Body of pancreas (tissue), 4 donors: Measurements from ENCODE around the gene DNAH2. TPM values are rescaled to one million over a fixed set of nuclear protein-coding genes. Genes with fewer than 3 reads are reported as not detected.

Experiments
- ATAC-seq: fragments of 150-250 bp; one replicate; pipeline ENCODE4 v1.9.1; 2016
- DNase-seq, 4 donors: peaks; one replicate each; pipeline ENCODE4 v3.0.0-alpha.2; 2019
- H3K27ac ChIP-seq, 4 donors: fragments of 200-600 bp; sonication (generic); 1 replicate in 3 of 4; 2 replicates in 1 of 4; pipeline versions ENCODE4 v1.5.1 to v1.6.1; 2016 to 2019; ENCODE audit warnings: mild to moderate bottlenecking in 1 of 4, mixed read lengths in 1 of 4, moderate library complexity in 1 of 4
- H3K27me3 ChIP-seq, 2 donors: fragments of 200-600 bp; sonication (generic); one replicate each; pipeline ENCODE4 v1.6.0; 2016; ENCODE audit warnings: mild to moderate bottlenecking in 1 of 2
- H3K36me3 ChIP-seq, 2 donors: fragments of 200-600 bp; sonication (generic); replicated peaks in 1 of 2; 2 replicates each; pipeline ENCODE4 v1.5.1; 2016; ENCODE audit warnings: low read depth in 2 of 2; ENCODE audit not compliant: insufficient read depth in 1 of 2
- H3K4me1 ChIP-seq: fragments of 200-600 bp; sonication (generic); one replicate; pipeline ENCODE4 v1.6.0; 2016
- H3K4me3 ChIP-seq, 2 donors: fragments of 200-600 bp; sonication (generic); 1 replicate in 1 of 2; 2 replicates in 1 of 2; pipeline ENCODE4 v1.5.1; 2016 to 2019
- H3K9me3 ChIP-seq, 3 donors: fragments of 200-600 bp; sonication (generic); 1 replicate in 2 of 3; 2 replicates in 1 of 3; pipeline ENCODE4 v1.5.1; 2016
- POLR2A ChIP-seq, 3 donors: fragments of 450-650 bp; IDR thresholded peaks; one replicate each; pipeline ENCODE4 v1.6.1; 2016; ENCODE audit warnings: antibody characterized with exemption in 3 of 3, mild to moderate bottlenecking in 2 of 3
- WGBS, 2 donors: methylation state at CpG; one replicate each; pipeline ENCODE4 v1.1.5; 2017; 5-methylcytosine and 5-hydroxymethylcytosine counted together
- intact Hi-C: fragments of 100-400 bp; cut with DNase I; formaldehyde crosslinking; loops from one replicate; pipeline ENCODE4 v1.15.1; 2023
- total RNA-seq, 2 donors: library from RNA; depleted of rRNA; stranded (reverse); fragments of >200 nt; gene quantifications; one replicate each; pipeline ENCODE4 v1.1.0, GENCODE V29; 2016
- TF ChIP-seq, protein P1 (sequence below), 7 experiments: fragments of 450-650 bp in 4 of 7; fragments of 200-600 bp in 3 of 7; sonication (generic) in 3 of 7; IDR thresholded peaks; one replicate each; pipeline ENCODE4 v1.5.1; 2016 to 2019; ENCODE audit warnings: antibody characterized with exemption in 7 of 7

The DNAH2 gene
- total RNA-seq, 2 donors from 2014 or later: 0.26 to 0.66 TPM

DNA sequence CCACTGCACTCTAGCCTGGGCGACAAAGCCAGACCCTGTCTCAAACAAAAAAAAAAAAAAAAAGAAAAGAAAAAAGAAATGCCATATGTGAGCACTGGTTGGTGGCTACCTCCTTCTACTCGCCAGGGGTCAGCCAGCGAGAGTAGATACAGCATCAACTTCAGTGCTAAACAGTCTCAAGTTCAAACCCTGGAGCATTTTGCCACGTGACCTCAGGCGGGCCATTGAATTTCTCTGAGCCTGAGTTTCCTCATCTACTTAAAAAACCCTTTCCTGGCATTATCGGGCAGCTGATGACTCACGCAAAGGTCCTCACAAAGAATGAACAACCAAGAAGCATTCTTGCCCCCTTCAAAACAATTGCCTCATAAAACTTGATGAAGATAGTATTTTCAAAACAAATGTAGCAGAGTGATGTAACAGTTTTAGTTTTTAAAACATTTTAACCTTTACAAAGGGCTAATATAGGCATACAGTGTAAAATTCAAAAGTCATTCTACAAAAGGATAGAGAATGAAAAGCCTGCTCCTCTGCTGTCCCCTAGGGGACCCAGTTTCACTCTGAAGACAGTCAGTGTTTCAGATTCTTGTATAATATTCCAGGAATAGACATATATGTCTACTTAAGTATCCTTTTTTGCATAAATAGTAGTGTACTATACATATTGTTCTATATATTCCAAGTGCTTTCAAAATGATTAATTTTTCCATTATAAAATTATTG, 28.4 kb downstream of the DNAH2 start:
- intact Hi-C loops: loop anchor here (5.0 kb wide), 1 partner anchor 236 kb away; no protein-coding TSS in a partner anchor
- H3K36me3 ChIP-seq: no peaks in the 10 kb centered on the region
- H3K27me3 ChIP-seq: peaks cover 0 to 4% of the 10 kb centered on the region in 2 donors
- H3K4me1 ChIP-seq: no peaks in the 10 kb centered on the region
- no peaks in the 10 kb centered on the region for H3K9me3 ChIP-seq
- no peak overlapping the region for H3K27ac ChIP-seq
- H3K4me3 ChIP-seq: no peak overlapping the region
- ATAC-seq: no peak
- peak in 1 of 4 donors; percentile 15 for DNase-seq
- WGBS, 2 donors: 74 to 78% methylated on average over 7 of the region's 7 CpGs
- TF ChIP-seq, protein P1, sequence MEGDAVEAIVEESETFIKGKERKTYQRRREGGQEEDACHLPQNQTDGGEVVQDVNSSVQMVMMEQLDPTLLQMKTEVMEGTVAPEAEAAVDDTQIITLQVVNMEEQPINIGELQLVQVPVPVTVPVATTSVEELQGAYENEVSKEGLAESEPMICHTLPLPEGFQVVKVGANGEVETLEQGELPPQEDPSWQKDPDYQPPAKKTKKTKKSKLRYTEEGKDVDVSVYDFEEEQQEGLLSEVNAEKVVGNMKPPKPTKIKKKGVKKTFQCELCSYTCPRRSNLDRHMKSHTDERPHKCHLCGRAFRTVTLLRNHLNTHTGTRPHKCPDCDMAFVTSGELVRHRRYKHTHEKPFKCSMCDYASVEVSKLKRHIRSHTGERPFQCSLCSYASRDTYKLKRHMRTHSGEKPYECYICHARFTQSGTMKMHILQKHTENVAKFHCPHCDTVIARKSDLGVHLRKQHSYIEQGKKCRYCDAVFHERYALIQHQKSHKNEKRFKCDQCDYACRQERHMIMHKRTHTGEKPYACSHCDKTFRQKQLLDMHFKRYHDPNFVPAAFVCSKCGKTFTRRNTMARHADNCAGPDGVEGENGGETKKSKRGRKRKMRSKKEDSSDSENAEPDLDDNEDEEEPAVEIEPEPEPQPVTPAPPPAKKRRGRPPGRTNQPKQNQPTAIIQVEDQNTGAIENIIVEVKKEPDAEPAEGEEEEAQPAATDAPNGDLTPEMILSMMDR (IDR thresholded peaks at IDR 0.05): no peak
- no peak for TF ChIP-seq POLR2A (IDR thresholded peaks at IDR 0.05)

DNA sequence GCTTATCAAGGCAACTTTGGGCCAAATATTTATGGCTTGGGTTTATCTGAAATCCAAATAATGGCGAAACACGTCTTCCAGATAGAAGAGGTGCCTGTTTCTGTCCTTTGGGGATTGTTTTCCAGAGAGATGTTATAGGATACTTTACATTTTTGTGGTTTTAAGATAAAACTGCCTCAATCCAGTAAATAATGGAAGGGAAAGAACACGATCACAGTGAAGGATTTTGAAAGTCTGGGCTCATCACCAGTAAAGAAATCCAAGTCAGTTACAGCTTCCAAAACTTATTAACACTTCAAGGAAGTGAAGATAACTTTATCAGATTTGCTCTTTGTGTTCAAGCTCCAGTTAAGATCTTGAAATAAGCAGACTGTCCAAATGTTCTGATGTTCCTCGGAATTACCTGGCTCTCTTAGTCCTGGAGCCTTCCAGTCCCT, 30.1 kb downstream of the DNAH2 start:
- intact Hi-C loops: loop anchor here (5.0 kb wide), 1 partner anchor 235 kb away; no protein-coding TSS in a partner anchor
- Histone ChIP-seq H3K36me3 (no peaks in the 10 kb centered on the region), H3K4me3 (no peak overlapping the region), H3K9me3 (no peaks in the 10 kb centered on the region), H3K27ac (no peak overlapping the region), H3K4me1 (no peaks in the 10 kb centered on the region), H3K27me3 (no peaks in the 10 kb centered on the region)
- TF ChIP-seq POLR2A (IDR thresholded peaks at IDR 0.05): no peak
- TF ChIP-seq, protein P1 (IDR thresholded peaks at IDR 0.05): no peak
- no peak for ATAC-seq
- 47 to 57% methylated on average over 4 of the region's 4 CpGs for WGBS, 2 donors
- no peak for DNase-seq

DNA sequence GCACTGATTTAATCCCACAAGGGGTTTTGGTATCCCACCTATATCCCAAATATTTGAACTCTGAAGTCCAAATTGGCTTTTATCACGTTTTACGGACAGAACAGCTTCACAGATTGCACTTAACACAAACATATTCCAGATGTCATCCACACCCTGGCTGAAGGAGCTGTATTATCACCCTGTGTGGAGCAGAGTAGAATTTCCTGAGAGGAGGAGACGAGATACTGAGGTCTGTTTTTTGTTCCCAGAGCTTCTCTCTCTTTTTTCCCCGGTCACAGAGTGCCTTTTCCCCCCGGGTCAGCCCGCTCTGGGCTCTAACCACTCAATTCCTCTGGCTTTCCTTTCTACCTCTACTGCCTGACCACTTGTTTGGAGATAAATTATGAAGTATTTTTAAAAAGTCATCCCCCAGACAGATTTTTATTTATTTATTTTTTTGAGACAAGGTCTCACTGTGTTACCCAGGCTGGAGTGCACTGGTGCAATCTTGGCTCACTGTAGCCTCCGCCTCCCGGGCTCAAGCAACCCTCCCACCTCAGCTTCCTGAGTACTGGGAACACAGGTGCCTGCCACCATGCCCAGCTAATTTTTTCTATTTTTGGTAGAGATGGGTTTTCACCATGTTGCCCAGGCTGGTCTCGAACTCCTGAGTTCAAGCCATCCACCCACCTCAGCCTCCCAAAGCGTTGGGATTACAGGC, 30.7 kb downstream of the DNAH2 start:
- WGBS, 2 donors: 71 to 78% methylated on average over 10 of the region's 10 CpGs
- Histone ChIP-seq H3K36me3 (no peaks in the 10 kb centered on the region), H3K4me3 (no peak overlapping the region), H3K4me1 (no peaks in the 10 kb centered on the region), H3K27ac (no peak overlapping the region), H3K27me3 (no peaks in the 10 kb centered on the region), H3K9me3 (no peaks in the 10 kb centered on the region)
- intact Hi-C loops: loop anchor here (5.0 kb wide), 1 partner anchor 234 kb away; no protein-coding TSS in a partner anchor
- no peak for DNase-seq
- ATAC-seq: no peak
- TF ChIP-seq POLR2A (IDR thresholded peaks at IDR 0.05): no peak
- TF ChIP-seq, protein P1 (IDR thresholded peaks at IDR 0.05): no peak

DNA sequence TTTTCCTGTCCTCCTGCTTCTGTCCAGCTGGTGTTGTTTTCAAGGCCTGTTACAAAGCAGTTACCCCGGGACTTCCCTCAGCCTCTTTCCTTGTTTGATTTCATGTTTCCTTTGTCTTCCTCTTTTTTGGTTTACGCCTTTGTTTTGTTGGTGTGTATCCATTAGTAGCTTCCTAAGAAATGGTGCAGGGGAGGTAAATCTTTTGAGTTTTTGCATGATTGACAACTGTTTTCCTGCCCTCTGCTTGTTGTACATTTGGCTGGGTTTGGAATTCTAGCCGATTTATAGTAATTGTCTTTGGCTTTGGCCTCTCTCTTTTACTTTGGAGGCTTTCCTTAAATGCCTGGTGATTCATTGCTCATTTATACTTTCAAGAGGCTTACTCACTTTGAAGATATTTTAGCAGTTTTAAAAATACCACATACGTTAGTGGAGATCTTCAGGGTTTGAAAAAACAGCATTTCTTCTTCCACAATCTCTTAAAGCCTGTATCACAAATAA, 32.8 kb downstream of the DNAH2 start:
- Histone ChIP-seq H3K4me1 (no peaks in the 10 kb centered on the region), H3K27ac (no peak overlapping the region)

DNA sequence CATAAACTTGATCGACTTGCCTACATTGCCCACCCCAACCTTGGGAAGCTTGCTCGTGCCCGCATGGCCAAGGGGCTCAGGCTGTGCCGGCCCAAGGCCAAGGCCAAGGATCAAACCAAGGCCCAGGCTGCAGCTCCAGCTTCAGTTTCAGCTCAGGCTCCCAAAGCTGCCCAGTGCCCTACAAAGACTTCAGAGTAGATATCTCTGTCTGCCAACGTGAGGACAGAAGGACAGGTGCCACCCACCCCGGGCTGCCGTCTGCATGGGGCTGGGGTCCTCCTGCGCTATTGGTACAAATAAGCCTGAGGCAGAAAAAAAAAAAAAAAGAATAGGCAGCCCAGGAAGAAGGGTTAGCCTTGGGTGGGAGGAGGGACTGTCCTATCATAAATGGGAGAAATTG, 37.1 kb downstream of the DNAH2 start:
- WGBS, 2 donors: 84 to 89% methylated on average over 5 to 8 of the region's 8 CpGs
- DNase-seq (no peak), ATAC-seq (no peak)
- no peak for TF ChIP-seq POLR2A (IDR thresholded peaks at IDR 0.05)
- TF ChIP-seq, protein P1 (IDR thresholded peaks at IDR 0.05): no peak
- H3K4me1 ChIP-seq: no peaks in the 10 kb centered on the region
- intact Hi-C loops: no loop called here
- H3K36me3 ChIP-seq: no peaks in the 10 kb centered on the region
- no peak overlapping the region for H3K27ac ChIP-seq
- no peak overlapping the region for H3K4me3 ChIP-seq
- H3K9me3 ChIP-seq: no peaks in the 10 kb centered on the region
- no peaks in the 10 kb centered on the region for H3K27me3 ChIP-seq

More for the DNA sequence above, 32.8 kb downstream of the DNAH2 start:
- H3K36me3 ChIP-seq: no peaks in the 10 kb centered on the region
- H3K4me3 ChIP-seq: no peak overlapping the region
- no peak for ATAC-seq
- H3K27me3 ChIP-seq: no peaks in the 10 kb centered on the region
- 65 to 84% methylated on average over 4 of the region's 4 CpGs for WGBS, 2 donors
- no peak for TF ChIP-seq POLR2A (IDR thresholded peaks at IDR 0.05)
- H3K9me3 ChIP-seq: no peaks in the 10 kb centered on the region
- no peak for DNase-seq
- intact Hi-C loops: no loop called here
